G401.6 (cell line): ENCODE measurements around the gene ABCC10.
"Not testable (repeated sequence)": the region's sequence is repeated elsewhere in the genome, so short reads cannot be mapped to it uniquely, and the experiment has no call there.

Source experiments
- FAIRE-seq: peaks from 2 replicates; lab custom pipeline; 2012; peaks lifted over from hg19 to GRCh38; lab: Jason Lieb, UNC

The ABCC10 gene

GRCh38 chr6:43496370-43497128 is 69.2 kb downstream of the ABCC10 start:
- FAIRE-seq, result no peak

DNA sequence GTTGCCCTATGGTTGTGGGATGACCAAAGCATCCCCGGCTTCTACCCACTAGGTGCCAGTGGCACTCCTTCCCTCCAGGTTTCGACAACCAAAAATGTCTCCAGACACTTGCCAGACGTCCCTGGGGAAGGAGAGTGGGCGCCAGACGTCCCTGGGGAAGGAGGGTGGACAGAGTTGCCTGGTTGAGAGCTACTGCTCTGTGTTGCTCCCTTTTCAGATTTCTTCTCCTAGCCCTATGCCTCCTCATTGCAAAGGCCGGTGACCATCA is 69.7 kb downstream of the ABCC10 start:
- FAIRE-seq, result no peak

DNA sequence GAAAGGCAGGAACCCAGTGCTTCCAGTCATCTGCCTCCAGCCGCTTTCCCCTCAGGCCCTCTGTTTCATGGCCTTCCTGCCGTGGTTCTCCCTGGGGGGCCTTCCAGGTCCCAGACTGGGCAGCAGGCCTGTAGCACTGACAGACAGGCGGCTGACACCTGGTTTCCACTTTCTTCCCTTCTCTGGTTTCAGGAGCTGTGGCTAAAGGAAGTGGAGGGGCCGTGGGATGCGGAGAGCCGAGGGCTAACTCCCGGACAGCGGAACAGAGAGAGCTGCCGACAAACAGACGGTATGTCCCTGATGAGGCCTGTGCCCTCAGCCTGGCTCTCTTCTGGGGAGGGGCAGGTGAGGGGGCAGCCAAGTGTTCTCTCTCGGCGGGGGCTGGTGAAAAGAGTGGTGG is 70.3 kb downstream of the ABCC10 start:
- FAIRE-seq, result no peak

GRCh38 chr6:43498291-43498690 is 71.0 kb downstream of the ABCC10 start:
- FAIRE-seq, result not testable (repeated sequence)

DNA sequence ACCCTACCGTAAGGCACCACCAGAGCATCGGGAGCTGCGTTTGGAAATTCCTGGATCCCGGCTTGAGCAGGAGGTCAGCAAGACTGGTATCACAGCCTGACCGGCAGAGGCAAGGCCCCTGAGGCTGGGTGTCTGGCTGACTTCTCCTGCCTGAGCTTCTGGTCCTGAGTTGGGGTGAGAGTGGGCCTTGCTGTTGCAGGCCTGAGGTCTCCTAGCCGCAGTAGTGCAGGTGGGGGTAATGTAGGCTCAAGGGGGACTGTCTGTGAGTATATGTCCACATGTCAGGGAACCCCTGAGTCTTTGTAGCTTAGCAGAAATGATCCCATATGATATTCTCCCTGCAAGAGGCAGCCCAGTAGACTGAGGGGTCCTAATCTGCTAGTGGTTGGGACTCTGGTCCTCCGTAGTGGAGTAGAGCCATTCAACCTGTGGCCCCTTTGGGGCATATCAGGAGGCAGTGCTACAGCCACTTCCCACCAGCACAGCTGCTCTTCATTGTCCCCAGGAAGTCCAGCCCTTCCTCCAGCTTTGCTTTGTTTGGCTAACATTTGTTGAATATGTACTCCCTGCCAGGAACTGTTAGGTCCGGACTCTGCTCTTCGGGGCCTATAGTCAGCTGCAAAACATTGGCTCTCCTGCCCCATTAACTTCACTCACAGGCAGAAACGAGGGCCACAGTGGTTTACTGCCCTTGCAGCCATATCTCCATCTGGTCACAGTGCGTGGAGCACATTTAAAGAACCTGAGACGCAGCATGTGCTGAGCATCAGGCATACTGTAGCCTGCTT is 71.9 kb downstream of the ABCC10 start:
- FAIRE-seq, result no peak
